ENCODE data around the gene THSD8. TPM values are rescaled to one million over a fixed set of nuclear protein-coding genes. Genes with fewer than 3 reads are reported as not detected.

THSD8 gene
- total and polyA plus RNA-seq, 2 of the 8 experiments (the other 6 are each of a cell fraction or from before 2014, with no cell fraction given): 8.2 to 42.3 TPM

DNA sequence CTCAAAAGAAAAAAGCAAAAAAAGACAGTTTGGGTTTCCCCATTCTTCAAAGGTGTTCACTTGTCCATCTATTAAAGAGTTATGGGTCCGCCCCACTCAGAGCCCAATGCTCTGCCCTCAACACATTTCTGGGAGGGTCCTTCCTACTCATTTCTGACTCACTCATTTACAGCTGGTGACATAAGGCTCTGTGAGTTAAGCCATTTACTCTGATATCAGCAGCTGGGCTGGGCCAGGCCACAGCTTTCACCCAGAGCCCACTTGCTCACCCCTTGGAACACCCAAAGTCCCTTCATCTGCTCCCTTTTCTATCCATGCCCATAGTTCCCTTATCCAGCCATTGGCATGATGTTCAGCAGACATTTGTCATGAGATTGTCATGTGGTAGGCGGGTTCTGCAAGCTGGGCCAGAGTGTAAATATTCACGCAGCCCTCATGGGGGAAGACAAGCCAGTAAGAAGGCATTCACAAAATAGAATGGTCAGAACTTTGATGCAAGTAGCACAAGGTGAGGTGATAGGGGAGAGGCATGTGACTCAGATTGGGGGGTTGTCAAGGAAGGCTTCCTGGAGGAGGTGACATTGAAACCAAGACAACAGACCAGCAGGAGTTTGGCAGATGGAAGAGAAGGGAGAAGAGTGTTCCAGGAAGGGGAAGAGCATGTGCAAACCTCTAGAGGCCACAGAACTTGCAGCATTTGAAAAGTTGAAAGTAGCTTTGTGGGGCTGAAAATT is 42.3 kb downstream of the THSD8 start:
- Histone ChIP-seq H2BK120ac (replicated peaks; ENCODE audit: low read depth, low read length) (no peak overlapping the region), H3K4ac (replicated peaks; ENCODE audit: insufficient read length, low read depth, low read length) (no peak overlapping the region)
- POLR2A ChIA-PET (ENCODE audit: partially characterized antibody): no interaction called here
- TF ChIP-seq TBP (IDR thresholded peaks at IDR 0.05; ENCODE audit: low read depth, low read length) (no peak), SRF (IDR thresholded peaks at IDR 0.05; ENCODE audit: low read depth, low read length) (no peak), CBX5 (IDR thresholded peaks at IDR 0.05; ENCODE audit: low read depth, low read length) (no peak), HDAC6 (IDR thresholded peaks at IDR 0.05; ENCODE audit: low read depth, low read length) (no peak), POLR2AphosphoS5 (IDR thresholded peaks at IDR 0.05; ENCODE audit: low read depth, low read length) (no peak), SAP30 (IDR thresholded peaks at IDR 0.05; ENCODE audit: insufficient read depth, insufficient replicate concordance, low read length) (no peak), NRF1 (IDR thresholded peaks at IDR 0.05; ENCODE audit: low read depth, low read length) (no peak), TCF12 (IDR thresholded peaks at IDR 0.05; ENCODE audit: low read depth, low read length) (no peak)
- TF ChIP-seq, protein P1, sequence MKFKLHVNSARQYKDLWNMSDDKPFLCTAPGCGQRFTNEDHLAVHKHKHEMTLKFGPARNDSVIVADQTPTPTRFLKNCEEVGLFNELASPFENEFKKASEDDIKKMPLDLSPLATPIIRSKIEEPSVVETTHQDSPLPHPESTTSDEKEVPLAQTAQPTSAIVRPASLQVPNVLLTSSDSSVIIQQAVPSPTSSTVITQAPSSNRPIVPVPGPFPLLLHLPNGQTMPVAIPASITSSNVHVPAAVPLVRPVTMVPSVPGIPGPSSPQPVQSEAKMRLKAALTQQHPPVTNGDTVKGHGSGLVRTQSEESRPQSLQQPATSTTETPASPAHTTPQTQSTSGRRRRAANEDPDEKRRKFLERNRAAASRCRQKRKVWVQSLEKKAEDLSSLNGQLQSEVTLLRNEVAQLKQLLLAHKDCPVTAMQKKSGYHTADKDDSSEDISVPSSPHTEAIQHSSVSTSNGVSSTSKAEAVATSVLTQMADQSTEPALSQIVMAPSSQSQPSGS (IDR thresholded peaks at IDR 0.05; ENCODE audit: low read length): no peak
- TF ChIP-seq, protein P2, sequence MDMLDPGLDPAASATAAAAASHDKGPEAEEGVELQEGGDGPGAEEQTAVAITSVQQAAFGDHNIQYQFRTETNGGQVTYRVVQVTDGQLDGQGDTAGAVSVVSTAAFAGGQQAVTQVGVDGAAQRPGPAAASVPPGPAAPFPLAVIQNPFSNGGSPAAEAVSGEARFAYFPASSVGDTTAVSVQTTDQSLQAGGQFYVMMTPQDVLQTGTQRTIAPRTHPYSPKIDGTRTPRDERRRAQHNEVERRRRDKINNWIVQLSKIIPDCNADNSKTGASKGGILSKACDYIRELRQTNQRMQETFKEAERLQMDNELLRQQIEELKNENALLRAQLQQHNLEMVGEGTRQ (IDR thresholded peaks at IDR 0.05; ENCODE audit: low read length): no peak

More for the DNA sequence above, 42.3 kb downstream of the THSD8 start:
- H3K4me2 ChIP-seq (ENCODE audit: insufficient read depth in 1 of 2, low read depth in 2 of 2, low read length in 2 of 2): no peak overlapping the region
- peaks cover 0 to 9% of the 10 kb centered on the region in 2 experiments; a peak in 2 of 4 replicates for H3K79me2 ChIP-seq (ENCODE audit: control insufficient read depth in 1 of 2, insufficient read depth in 2 of 2, low read length in 2 of 2)
- H3K27ac ChIP-seq (ENCODE audit: low read depth, low read length): no peak overlapping the region
- no peak overlapping the region for H3K18ac ChIP-seq (ENCODE audit: extremely low read depth, low read length)
- no peak overlapping the region for H4K5ac ChIP-seq (ENCODE audit: insufficient read length, low read depth, low read length)
- no peak overlapping the region for H4K91ac ChIP-seq (replicated peaks; ENCODE audit: insufficient read length, low read length)
- H3K9ac ChIP-seq (replicated peaks in 1 of 4; ENCODE audit: extremely low read depth in 1 of 4, low read depth in 3 of 4, low read length in 3 of 4): no peak overlapping the region
- no peak overlapping the region for H2AFZ ChIP-seq (ENCODE audit: low read length)
- peaks cover 11% of the 10 kb centered on the region for H3K79me1 ChIP-seq (ENCODE audit: low read depth, low read length)
- H3K23me2 ChIP-seq (ENCODE audit: low read depth, low read length): peaks cover 8% of the 10 kb centered on the region
- peaks cover 8 to 22% of the 10 kb centered on the region in 2 experiments for H4K20me1 ChIP-seq (replicated peaks in 1 of 2; ENCODE audit: control insufficient read depth in 1 of 2, insufficient read depth in 2 of 2, low read length in 2 of 2)
- H2BK12ac ChIP-seq (ENCODE audit: low read depth, low read length): no peak overlapping the region
- no peak overlapping the region for H2BK15ac ChIP-seq (ENCODE audit: low read length)
- H3K36me3 ChIP-seq (ENCODE audit: control insufficient read depth in 2 of 4, insufficient read depth in 4 of 4, low read length in 3 of 4): peaks cover 0 to 3% (median under 1%) of the 10 kb centered on the region in 4 experiments; a peak in 2 of 8 replicates
- no peak for DNase-seq (ENCODE audit: low read depth in 1 of 2, low spot score in 2 of 2)
- H2AK5ac ChIP-seq (ENCODE audit: low read depth, low read length): no peak overlapping the region
- no peak overlapping the region for H3K4me3 ChIP-seq (ENCODE audit: extremely low read depth in 1 of 4, insufficient read depth in 2 of 4, low read depth in 3 of 4, low read length in 4 of 4)
- no peak overlapping the region for H2BK5ac ChIP-seq (ENCODE audit: low read depth, low read length)
- H3K23ac ChIP-seq (ENCODE audit: insufficient read length): no peak overlapping the region
- H3K14ac ChIP-seq (ENCODE audit: insufficient read length): no peak overlapping the region
- whole genome bisulfite sequencing, 2 experiments (ENCODE audit: extremely low coverage in 1 of 2, insufficient coverage in 1 of 2, insufficient read length in 1 of 2, insufficient replicate concordance in 2 of 2, low coverage in 1 of 2, low lambda C conversion rate in 2 of 2, missing lambda C conversion rate in 1 of 2): 89% methylated on average over 3 of the region's 3 CpGs; no CpG with 5 or more reads in 1 of the 2 experiments
- no peaks in the 10 kb centered on the region for H3K9me3 ChIP-seq (ENCODE audit: insufficient read depth in 2 of 2, low read depth in 1 of 2, low read length in 1 of 2)
- H4K8ac ChIP-seq (ENCODE audit: extremely low read depth, insufficient read depth, low read length): no peak overlapping the region
- no peak overlapping the region for H2BK20ac ChIP-seq (ENCODE audit: low read length)
- CTCF ChIA-PET (ENCODE audit: partially characterized antibody): interaction anchor here (1.1 to 5.7 kb wide), 4 partner anchors 8 to 84 kb away, joined by 3 to 89 read pairs (median 4); no protein-coding TSS in a partner anchor
- no peaks in the 10 kb centered on the region; a peak in 1 of 7 replicates for H3K27me3 ChIP-seq (replicated peaks in 1 of 4; ENCODE audit: control insufficient read depth in 3 of 4, extremely low read depth in 1 of 4, insufficient read depth in 3 of 4, low read length in 3 of 4)
- no peak overlapping the region for H3K56ac ChIP-seq (replicated peaks; ENCODE audit: insufficient read length, low read depth, low read length)
- no peak for FAIRE-seq
- peaks cover 6 to 28% (median 8%) of the 10 kb centered on the region in 4 experiments for H3K4me1 ChIP-seq (replicated peaks in 1 of 4; ENCODE audit: control insufficient read depth in 3 of 4, insufficient read depth in 4 of 4, low read length in 3 of 4)

Measured in H1 (cell line).